Progenitor cell of endocrine pancreas (in vitro differentiated cells): Measurements from ENCODE around the gene FUZ. TPM values are rescaled to one million over a fixed set of nuclear protein-coding genes. Genes with fewer than 3 reads are reported as not detected.

Source experiments
- DNase-seq: peaks from one replicate; pipeline ENCODE4 v3.0.0; 2021; ENCODE audit warnings: low spot score; ENCODE audit not compliant: unreplicated experiment
- H3K27ac Mint-ChIP-seq: 2 replicates; pipeline ENCODE4 v1.8.0; 2021; ENCODE audit warnings: mild to moderate bottlenecking, moderate library complexity, mixed read lengths
- H3K27me3 Mint-ChIP-seq: 2 replicates; pipeline ENCODE4 v1.8.0; 2021; ENCODE audit warnings: mixed read lengths
- H3K36me3 Mint-ChIP-seq: 2 replicates; pipeline ENCODE4 v1.8.0; 2022; ENCODE audit warnings: mixed read lengths; ENCODE audit not compliant: insufficient read depth
- H3K4me1 Mint-ChIP-seq: 2 replicates; pipeline ENCODE4 v1.8.0; 2021; ENCODE audit warnings: low read depth, mixed read lengths
- H3K4me3 Mint-ChIP-seq: 2 replicates; pipeline ENCODE4 v1.8.0; 2021; ENCODE audit warnings: low read depth, mild to moderate bottlenecking, moderate library complexity, mixed read lengths
- H3K9me3 Mint-ChIP-seq: 2 replicates; pipeline ENCODE4 v1.8.0; 2021; ENCODE audit warnings: low read depth, mixed read lengths
- CTCF ChIP-seq: fragments of 200-600 bp; sonication (generic); IDR thresholded peaks from one replicate; pipeline ENCODE4 v1.5.0; 2021; ENCODE audit warnings: antibody characterized with exemption, mild to moderate bottlenecking; ENCODE audit not compliant: unreplicated experiment
- total RNA-seq: library from RNA; stranded (reverse); gene quantifications from 2 replicates; pipeline ENCODE4 v1.2.1, GENCODE V29; 2021

Gene FUZ
- total RNA-seq, 1 donor from 2014 or later, result 40.0 TPM

GRCh38 chr19:49781394-49781793 is 31.7 kb downstream of the FUZ start:
- peak overlapping the region; percentile 34 for H3K27ac Mint-ChIP-seq
- peaks cover 14% of the 10 kb centered on the region for H3K36me3 Mint-ChIP-seq
- no peak for DNase-seq
- TF ChIP-seq CTCF, result no peak
- no peaks in the 10 kb centered on the region for H3K9me3 Mint-ChIP-seq
- H3K4me3 Mint-ChIP-seq, result no peak overlapping the region
- H3K27me3 Mint-ChIP-seq, result no peaks in the 10 kb centered on the region
- H3K4me1 Mint-ChIP-seq, result peaks cover 2% of the 10 kb centered on the region

GRCh38 chr19:49780861-49781260 is 32.2 kb downstream of the FUZ start:
- no peak for TF ChIP-seq CTCF
- H3K9me3 Mint-ChIP-seq, result no peaks in the 10 kb centered on the region
- no peaks in the 10 kb centered on the region for H3K4me1 Mint-ChIP-seq
- H3K27me3 Mint-ChIP-seq, result no peaks in the 10 kb centered on the region
- peak overlapping the region; percentile 73 for H3K27ac Mint-ChIP-seq
- no peak overlapping the region for H3K4me3 Mint-ChIP-seq
- peaks cover 11% of the 10 kb centered on the region for H3K36me3 Mint-ChIP-seq
- DNase-seq, result no peak

GRCh38 chr19:49779731-49780555 is 33.1 kb downstream of the FUZ start:
- no peak for TF ChIP-seq CTCF
- H3K4me3 Mint-ChIP-seq, result no peak overlapping the region
- peaks cover 6% of the 10 kb centered on the region for H3K36me3 Mint-ChIP-seq
- H3K4me1 Mint-ChIP-seq, result no peaks in the 10 kb centered on the region
- DNase-seq, result no peak
- H3K27me3 Mint-ChIP-seq, result no peaks in the 10 kb centered on the region
- H3K9me3 Mint-ChIP-seq, result no peaks in the 10 kb centered on the region
- peak overlapping the region; percentile 73 for H3K27ac Mint-ChIP-seq

- Mint-ChIP-seq H3K36me3 (no peaks in the 10 kb centered on the region), H3K9me3 (no peaks in the 10 kb centered on the region), H3K27ac (no peak overlapping the region), H3K27me3 (no peaks in the 10 kb centered on the region), H3K4me3 (no peak overlapping the region), H3K4me1 (peaks cover 3% of the 10 kb centered on the region)
- DNase-seq, result no peak
- TF ChIP-seq CTCF, result no peak
Observed at GRCh38 chr19:49776371-49776764, 36.7 kb downstream of the FUZ start.

GRCh38 chr19:49775742-49776370 is 37.2 kb downstream of the FUZ start:
- Mint-ChIP-seq H3K27me3 (no peaks in the 10 kb centered on the region), H3K27ac (no peak overlapping the region), H3K36me3 (no peaks in the 10 kb centered on the region), H3K4me3 (no peak overlapping the region), H3K4me1 (peaks cover 3% of the 10 kb centered on the region), H3K9me3 (no peaks in the 10 kb centered on the region)
- TF ChIP-seq CTCF, result no peak
- DNase-seq, result no peak
